ENCODE measurements around the gene OR8K3.

OR8K3 gene

GRCh38 chr11:56296898-56297297 is 18.0 kb upstream of the OR8K3 start:
- no peaks in the 10 kb centered on the region for H3K79me2 ChIP-seq
- no peak overlapping the region for H3K4me2 ChIP-seq (ENCODE audit: low read length)
- H3K36me3 ChIP-seq (ENCODE audit: control insufficient read depth, insufficient read depth, low read length) = no peaks in the 10 kb centered on the region
- no peak overlapping the region for H2AFZ ChIP-seq
- H3K27ac ChIP-seq = no peak overlapping the region
- no peak overlapping the region for H3K4me3 ChIP-seq (ENCODE audit: low read depth, low read length)
- no peaks in the 10 kb centered on the region for H3K4me1 ChIP-seq
- H3K27me3 ChIP-seq (ENCODE audit: control insufficient read depth, insufficient read depth, low read length) = no peaks in the 10 kb centered on the region
- H3K9me3 ChIP-seq (ENCODE audit: control insufficient read depth, low read length) = no peaks in the 10 kb centered on the region
- TF ChIP-seq CTCF (IDR thresholded peaks at IDR 0.05) = no peak
- no peak overlapping the region for H3K9ac ChIP-seq

GRCh38 chr11:56307836-56308235 is 7.1 kb upstream of the OR8K3 start:
- Histone ChIP-seq H2AFZ (no peak overlapping the region), H3K4me2 (ENCODE audit: low read length) (no peak overlapping the region), H3K9me3 (ENCODE audit: control insufficient read depth, low read length) (no peaks in the 10 kb centered on the region), H3K9ac (no peak overlapping the region), H3K4me1 (no peaks in the 10 kb centered on the region), H3K79me2 (no peaks in the 10 kb centered on the region), H3K4me3 (ENCODE audit: low read depth, low read length) (no peak overlapping the region), H3K27me3 (ENCODE audit: control insufficient read depth, insufficient read depth, low read length) (no peaks in the 10 kb centered on the region), H3K36me3 (ENCODE audit: control insufficient read depth, insufficient read depth, low read length) (no peaks in the 10 kb centered on the region), H3K27ac (no peak overlapping the region)
- TF ChIP-seq CTCF (IDR thresholded peaks at IDR 0.05) = no peak

- Histone ChIP-seq H2AFZ (no peak overlapping the region), H3K79me2 (no peaks in the 10 kb centered on the region), H3K9ac (no peak overlapping the region), H3K36me3 (ENCODE audit: control insufficient read depth, insufficient read depth, low read length) (no peaks in the 10 kb centered on the region), H3K4me3 (ENCODE audit: low read depth, low read length) (no peak overlapping the region), H3K27ac (no peak overlapping the region), H3K4me2 (ENCODE audit: low read length) (no peak overlapping the region), H3K9me3 (ENCODE audit: control insufficient read depth, low read length) (no peaks in the 10 kb centered on the region), H3K27me3 (ENCODE audit: control insufficient read depth, insufficient read depth, low read length) (no peaks in the 10 kb centered on the region), H3K4me1 (no peaks in the 10 kb centered on the region)
- TF ChIP-seq CTCF (IDR thresholded peaks at IDR 0.05) = no peak
These were observed 17.0 kb downstream of the OR8K3 start for GRCh38 chr11:56331861-56332491.

- Histone ChIP-seq H3K4me3 (ENCODE audit: low read depth, low read length) (no peak overlapping the region), H3K27me3 (ENCODE audit: control insufficient read depth, insufficient read depth, low read length) (no peaks in the 10 kb centered on the region), H3K9ac (no peak overlapping the region), H2AFZ (no peak overlapping the region), H3K27ac (no peak overlapping the region), H3K79me2 (no peaks in the 10 kb centered on the region), H3K4me1 (no peaks in the 10 kb centered on the region), H3K9me3 (ENCODE audit: control insufficient read depth, low read length) (no peaks in the 10 kb centered on the region), H3K4me2 (ENCODE audit: low read length) (no peak overlapping the region), H3K36me3 (ENCODE audit: control insufficient read depth, insufficient read depth, low read length) (no peaks in the 10 kb centered on the region)
- TF ChIP-seq CTCF (IDR thresholded peaks at IDR 0.05) = no peak
These were observed 18.2 kb downstream of the OR8K3 start for GRCh38 chr11:56333156-56333555.

GRCh38 chr11:56340289-56340688 is 25.3 kb downstream of the OR8K3 start:
- H3K27ac ChIP-seq = no peak overlapping the region
- H3K27me3 ChIP-seq (ENCODE audit: control insufficient read depth, insufficient read depth, low read length) = no peaks in the 10 kb centered on the region
- no peaks in the 10 kb centered on the region for H3K79me2 ChIP-seq
- TF ChIP-seq CTCF (IDR thresholded peaks at IDR 0.05) = no peak
- no peaks in the 10 kb centered on the region for H3K4me1 ChIP-seq
- H3K4me2 ChIP-seq (ENCODE audit: low read length) = no peak overlapping the region
- H3K36me3 ChIP-seq (ENCODE audit: control insufficient read depth, insufficient read depth, low read length) = no peaks in the 10 kb centered on the region
- no peak overlapping the region for H3K9ac ChIP-seq
- H3K4me3 ChIP-seq (ENCODE audit: low read depth, low read length) = no peak overlapping the region
- no peak overlapping the region for H2AFZ ChIP-seq
- no peaks in the 10 kb centered on the region for H3K9me3 ChIP-seq (ENCODE audit: control insufficient read depth, low read length)

Measured in parathyroid adenoma (tissue), 2 donors.